ENCODE measurements around the gene RTP1.

DNA sequence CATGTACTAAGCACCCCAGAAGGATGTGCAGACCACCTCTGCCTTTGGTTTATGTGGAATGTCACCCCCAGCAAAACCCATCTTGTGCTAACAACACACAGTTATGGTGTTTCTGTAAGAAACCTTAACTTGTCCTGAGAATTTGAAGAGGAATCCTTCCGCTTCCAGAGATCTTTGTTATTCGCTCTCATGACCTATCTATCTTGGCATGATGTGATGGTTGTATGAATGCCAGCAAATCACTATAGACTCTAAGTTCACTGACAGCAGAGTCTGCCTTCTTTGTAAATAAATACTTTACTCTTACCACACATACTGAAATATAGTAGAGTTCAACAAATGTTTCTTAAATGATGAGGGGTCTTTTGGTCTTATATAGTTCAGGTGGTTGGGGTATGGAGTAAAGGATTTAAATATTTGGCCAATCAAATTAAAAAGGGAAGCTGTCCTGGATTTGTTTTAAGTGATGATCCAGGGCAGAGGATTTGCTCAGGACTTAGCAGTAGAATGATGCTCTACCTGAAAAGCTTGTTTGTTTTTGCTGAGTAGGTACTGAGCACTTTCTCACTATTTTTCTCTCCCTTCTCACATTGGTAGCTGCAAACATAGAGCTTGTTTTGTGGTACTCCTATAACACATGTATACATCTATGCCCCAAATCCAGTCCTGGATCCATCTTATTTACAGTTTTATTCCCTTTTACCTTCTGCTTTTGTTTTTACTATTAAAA, 27.9 kb upstream of the RTP1 start:
- TF ChIP-seq, protein P1, sequence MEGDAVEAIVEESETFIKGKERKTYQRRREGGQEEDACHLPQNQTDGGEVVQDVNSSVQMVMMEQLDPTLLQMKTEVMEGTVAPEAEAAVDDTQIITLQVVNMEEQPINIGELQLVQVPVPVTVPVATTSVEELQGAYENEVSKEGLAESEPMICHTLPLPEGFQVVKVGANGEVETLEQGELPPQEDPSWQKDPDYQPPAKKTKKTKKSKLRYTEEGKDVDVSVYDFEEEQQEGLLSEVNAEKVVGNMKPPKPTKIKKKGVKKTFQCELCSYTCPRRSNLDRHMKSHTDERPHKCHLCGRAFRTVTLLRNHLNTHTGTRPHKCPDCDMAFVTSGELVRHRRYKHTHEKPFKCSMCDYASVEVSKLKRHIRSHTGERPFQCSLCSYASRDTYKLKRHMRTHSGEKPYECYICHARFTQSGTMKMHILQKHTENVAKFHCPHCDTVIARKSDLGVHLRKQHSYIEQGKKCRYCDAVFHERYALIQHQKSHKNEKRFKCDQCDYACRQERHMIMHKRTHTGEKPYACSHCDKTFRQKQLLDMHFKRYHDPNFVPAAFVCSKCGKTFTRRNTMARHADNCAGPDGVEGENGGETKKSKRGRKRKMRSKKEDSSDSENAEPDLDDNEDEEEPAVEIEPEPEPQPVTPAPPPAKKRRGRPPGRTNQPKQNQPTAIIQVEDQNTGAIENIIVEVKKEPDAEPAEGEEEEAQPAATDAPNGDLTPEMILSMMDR (IDR thresholded peaks at IDR 0.05), result no peak
- no peak for TF ChIP-seq EP300 (IDR thresholded peaks at IDR 0.05)
